Liver (tissue), 9 donors: ENCODE results near the gene FOXN4. TPM values are rescaled to one million over a fixed set of nuclear protein-coding genes. Genes with fewer than 3 reads are reported as not detected.

Experiments
- DNase-seq: peaks from one replicate; pipeline ENCODE4 v3.0.0-alpha.2; 2017; ENCODE audit warnings: low spot score
- H3K27ac ChIP-seq, 2 donors: one replicate each; pipeline ENCODE4 v1.7.0; 2013; ENCODE audit warnings: inconsistent platforms in 2 of 2, low read length in 2 of 2, control low read depth in 1 of 2, low read depth in 1 of 2, mild to moderate bottlenecking in 1 of 2
- H3K27me3 ChIP-seq, 4 donors: one replicate each; pipeline versions ENCODE4 v1.6.1 to v1.7.0; 2013; ENCODE audit warnings: low read length in 3 of 4, inconsistent platforms in 1 of 4, mild to moderate bottlenecking in 1 of 4, moderate library complexity in 1 of 4; ENCODE audit not compliant: control insufficient read depth in 4 of 4, insufficient read depth in 4 of 4
- H3K36me3 ChIP-seq, 4 donors: one replicate each; pipeline versions ENCODE4 v1.6.1 to v1.7.0; 2013; ENCODE audit warnings: low read length in 3 of 4, mild to moderate bottlenecking in 3 of 4, low read depth in 1 of 4, moderate library complexity in 1 of 4; ENCODE audit not compliant: control insufficient read depth in 4 of 4, insufficient read depth in 3 of 4
- H3K4me1 ChIP-seq, 4 donors: one replicate each; pipeline versions ENCODE4 v1.6.1 to v1.7.0; 2013; ENCODE audit warnings: low read length in 3 of 4, mild to moderate bottlenecking in 3 of 4, moderate library complexity in 1 of 4; ENCODE audit not compliant: control insufficient read depth in 4 of 4, insufficient read depth in 4 of 4
- H3K4me3 ChIP-seq, 3 donors: one replicate each; pipeline versions ENCODE4 v1.6.1 to v1.7.0; 2013; ENCODE audit warnings: low read length in 3 of 3, control low read depth in 1 of 3, low read depth in 1 of 3, mild to moderate bottlenecking in 1 of 3
- H3K9ac ChIP-seq, 2 donors: one replicate each; pipeline ENCODE4 v1.7.0; 2013; ENCODE audit warnings: low read length in 2 of 2, mild to moderate bottlenecking in 2 of 2, moderate library complexity in 2 of 2, control low read depth in 1 of 2, low read depth in 1 of 2
- H3K9me3 ChIP-seq, 4 donors: one replicate each; pipeline versions ENCODE4 v1.6.1 to v1.7.0; 2013; ENCODE audit warnings: low read length in 3 of 4; ENCODE audit not compliant: control insufficient read depth in 4 of 4
- EGR1 ChIP-seq, 2 donors: IDR thresholded peaks; 2 replicates each; pipeline ENCODE4 v1.6.1; 2016 to 2018; ENCODE audit warnings: antibody characterized with exemption in 2 of 2, low read depth in 2 of 2
- FOXA1 ChIP-seq: IDR thresholded peaks from 2 replicates; pipeline ENCODE4 v1.6.1; 2016; ENCODE audit warnings: antibody characterized with exemption
- FOXA2 ChIP-seq: IDR thresholded peaks from 2 replicates; pipeline ENCODE4 v1.6.1; 2016; ENCODE audit warnings: antibody characterized with exemption
- GABPA ChIP-seq, 2 donors: IDR thresholded peaks in 1 of 2; conservative IDR thresholded peaks in 1 of 2; 2 replicates each; pipeline ENCODE4 v1.6.1; 2016; ENCODE audit warnings: antibody characterized with exemption in 2 of 2, mild to moderate bottlenecking in 1 of 2, moderate library complexity in 1 of 2
- HNF4A ChIP-seq, 2 donors: conservative IDR thresholded peaks; 2 replicates each; pipeline ENCODE4 v1.6.1; 2016; ENCODE audit warnings: antibody characterized with exemption in 2 of 2, mild to moderate bottlenecking in 2 of 2
- HNF4G ChIP-seq: IDR thresholded peaks from 2 replicates; pipeline ENCODE4 v1.6.1; 2016; ENCODE audit warnings: antibody characterized with exemption
- JUND ChIP-seq, 2 donors: IDR thresholded peaks; 2 replicates each; pipeline ENCODE4 v1.6.1; 2016; ENCODE audit warnings: antibody characterized with exemption in 2 of 2
- NR2F2 ChIP-seq: IDR thresholded peaks from 2 replicates; pipeline ENCODE4 v1.6.1; 2016; ENCODE audit warnings: antibody characterized with exemption
- RAD21 ChIP-seq, 2 donors: IDR thresholded peaks; 2 replicates each; pipeline ENCODE4 v1.6.1; 2016; ENCODE audit warnings: antibody characterized with exemption in 2 of 2, mild to moderate bottlenecking in 2 of 2
- RXRA ChIP-seq, 2 donors: IDR thresholded peaks; 2 replicates each; pipeline ENCODE4 v1.6.1; 2017 to 2018; ENCODE audit warnings: antibody characterized with exemption in 2 of 2, mild to moderate bottlenecking in 1 of 2
- SP1 ChIP-seq: IDR thresholded peaks from 2 replicates; pipeline ENCODE4 v1.6.1; 2018; ENCODE audit warnings: antibody characterized with exemption, mild to moderate bottlenecking
- TAF1 ChIP-seq: conservative IDR thresholded peaks from 2 replicates; pipeline ENCODE4 v1.6.1; 2016; ENCODE audit warnings: antibody characterized with exemption, mild to moderate bottlenecking
- YY1 ChIP-seq: IDR thresholded peaks from 2 replicates; pipeline ENCODE4 v1.6.1; 2016; ENCODE audit warnings: antibody characterized with exemption, mild to moderate bottlenecking
- WGBS: extraction: QIAGEN DNeasy Blood & Tissue Kit; methylation state at CpG from one replicate; pipeline ENCODE4 v1.1.7; 2013; 5-methylcytosine and 5-hydroxymethylcytosine counted together
- polyA plus RNA-seq, 2 donors: library from polyadenylated mRNA; stranded (reverse) in 1 of 2; unstranded in 1 of 2; fragments of 200-250 nt in 1 of 2; fragments of >200 nt in 1 of 2; fragmentation: Nextera tagmentation in 1 of 2; extraction: Ambion mirVana in 1 of 2; gene quantifications; one replicate each; pipeline versions ENCODE4 v1.2.1 to v1.2.3, GENCODE V29; 2013 to 2015
- total RNA-seq, 2 donors: library from RNA; depleted of rRNA; stranded (reverse); fragments of >200 nt; gene quantifications; one replicate each; pipeline ENCODE4 v1.2.3, GENCODE V29; 2014
- TF ChIP-seq, protein P1 (sequence below): IDR thresholded peaks from 2 replicates; pipeline ENCODE4 v1.6.1; 2016; ENCODE audit warnings: antibody characterized with exemption
- TF ChIP-seq, protein P2 (sequence below): IDR thresholded peaks from 2 replicates; pipeline ENCODE4 v1.6.1; 2016; ENCODE audit warnings: antibody characterized with exemption
- TF ChIP-seq, protein P3 (sequence below): IDR thresholded peaks from 2 replicates; pipeline ENCODE4 v1.6.1; 2016; ENCODE audit warnings: antibody characterized with exemption
- TF ChIP-seq, protein P4 (sequence below): IDR thresholded peaks from 2 replicates; pipeline ENCODE4 v1.6.1; 2016; ENCODE audit warnings: antibody characterized with exemption, mild to moderate bottlenecking
- TF ChIP-seq, protein P5 (sequence below): fragments of 150-350 bp; IDR thresholded peaks from 2 replicates; pipeline ENCODE4 v1.5.1; 2017; ENCODE audit warnings: improper control_type of control experiment, low read depth, low read length; ENCODE audit not compliant: missing input control
- donor health status: healthy.
- donor health status: healthy.
- donor health status: healthy.
- donor health status: healthy.
- donor health status: healthy.

The FOXN4 gene
- total and polyA plus RNA-seq, 4 donors = not detected

DNA sequence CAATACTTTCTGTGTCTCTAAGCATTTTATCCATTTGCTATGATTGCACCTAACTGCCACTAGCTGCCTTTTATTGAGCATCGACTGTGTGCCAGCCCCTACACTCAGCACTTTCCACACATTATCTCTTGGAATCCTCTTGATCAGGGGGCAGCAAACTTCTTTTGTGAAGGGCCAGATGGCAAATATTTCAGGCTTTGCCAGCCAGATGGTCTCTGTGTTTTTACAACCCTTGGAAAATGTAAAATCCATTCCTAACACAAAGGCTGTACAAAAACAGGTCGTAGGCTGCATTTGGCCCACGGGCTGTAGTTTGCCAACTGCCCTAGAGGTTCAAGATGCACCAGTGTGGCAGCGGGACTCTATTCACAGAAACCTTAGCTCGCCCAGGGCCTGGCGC is 19.5 kb downstream of the FOXN4 start (continued):
- TF ChIP-seq, protein P1, sequence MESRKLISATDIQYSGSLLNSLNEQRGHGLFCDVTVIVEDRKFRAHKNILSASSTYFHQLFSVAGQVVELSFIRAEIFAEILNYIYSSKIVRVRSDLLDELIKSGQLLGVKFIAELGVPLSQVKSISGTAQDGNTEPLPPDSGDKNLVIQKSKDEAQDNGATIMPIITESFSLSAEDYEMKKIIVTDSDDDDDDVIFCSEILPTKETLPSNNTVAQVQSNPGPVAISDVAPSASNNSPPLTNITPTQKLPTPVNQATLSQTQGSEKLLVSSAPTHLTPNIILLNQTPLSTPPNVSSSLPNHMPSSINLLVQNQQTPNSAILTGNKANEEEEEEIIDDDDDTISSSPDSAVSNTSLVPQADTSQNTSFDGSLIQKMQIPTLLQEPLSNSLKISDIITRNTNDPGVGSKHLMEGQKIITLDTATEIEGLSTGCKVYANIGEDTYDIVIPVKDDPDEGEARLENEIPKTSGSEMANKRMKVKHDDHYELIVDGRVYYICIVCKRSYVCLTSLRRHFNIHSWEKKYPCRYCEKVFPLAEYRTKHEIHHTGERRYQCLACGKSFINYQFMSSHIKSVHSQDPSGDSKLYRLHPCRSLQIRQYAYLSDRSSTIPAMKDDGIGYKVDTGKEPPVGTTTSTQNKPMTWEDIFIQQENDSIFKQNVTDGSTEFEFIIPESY = no peak
- TF ChIP-seq SP1 (no peak), JUND (IDR thresholded peaks at IDR 0.05) (no peak), FOXA2 (no peak)
- TF ChIP-seq, protein P2, sequence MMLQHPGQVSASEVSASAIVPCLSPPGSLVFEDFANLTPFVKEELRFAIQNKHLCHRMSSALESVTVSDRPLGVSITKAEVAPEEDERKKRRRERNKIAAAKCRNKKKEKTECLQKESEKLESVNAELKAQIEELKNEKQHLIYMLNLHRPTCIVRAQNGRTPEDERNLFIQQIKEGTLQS = no peak

DNA sequence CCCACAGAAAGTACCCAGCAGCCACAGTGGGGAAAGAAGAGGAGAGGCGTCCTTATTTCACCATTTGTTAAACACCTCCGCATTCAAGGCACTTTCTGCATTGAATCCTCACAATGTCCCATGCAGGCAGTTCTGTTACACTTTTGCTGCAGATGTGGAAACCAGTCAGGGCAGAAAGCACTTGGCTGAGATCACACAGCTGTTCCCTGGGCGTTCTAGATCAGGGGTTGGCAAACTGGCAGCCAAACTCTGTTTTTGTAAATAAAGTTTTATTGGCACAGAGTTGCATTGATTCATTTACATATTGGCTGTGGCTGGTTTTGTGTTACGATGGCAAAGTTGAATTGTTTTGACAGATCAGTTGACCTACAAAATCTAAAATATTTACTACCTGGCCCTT is 20.1 kb downstream of the FOXN4 start:
- no peaks in the 10 kb centered on the region for H3K4me1 ChIP-seq
- H3K9me3 ChIP-seq = no peaks in the 10 kb centered on the region
- DNase-seq = no peak
- 59% methylated on average over 4 of the region's 4 CpGs for WGBS
- no peak overlapping the region for H3K27ac ChIP-seq
- H3K9ac ChIP-seq = no peak overlapping the region
- H3K36me3 ChIP-seq = no peaks in the 10 kb centered on the region
- TF ChIP-seq JUND (IDR thresholded peaks at IDR 0.05) (no peak), EGR1 (IDR thresholded peaks at IDR 0.05; ENCODE audit: low read depth in 2 of 2) (no peak), FOXA1 (no peak), HNF4A (conservative IDR thresholded peaks at IDR 0.05) (no peak), FOXA2 (no peak), SP1 (no peak), TAF1 (no peak), GABPA (IDR thresholded peaks at IDR 0.05 in 1 of 2, conservative IDR thresholded peaks at IDR 0.05 in 1 of 2) (no peak), RAD21 (IDR thresholded peaks at IDR 0.05) (no peak), RXRA (IDR thresholded peaks at IDR 0.05) (no peak), YY1 (no peak), NR2F2 (no peak), HNF4G (no peak)
- TF ChIP-seq, protein P3, sequence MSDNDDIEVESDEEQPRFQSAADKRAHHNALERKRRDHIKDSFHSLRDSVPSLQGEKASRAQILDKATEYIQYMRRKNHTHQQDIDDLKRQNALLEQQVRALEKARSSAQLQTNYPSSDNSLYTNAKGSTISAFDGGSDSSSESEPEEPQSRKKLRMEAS = no peak
- TF ChIP-seq, protein P1 = no peak
- TF ChIP-seq, protein P4, sequence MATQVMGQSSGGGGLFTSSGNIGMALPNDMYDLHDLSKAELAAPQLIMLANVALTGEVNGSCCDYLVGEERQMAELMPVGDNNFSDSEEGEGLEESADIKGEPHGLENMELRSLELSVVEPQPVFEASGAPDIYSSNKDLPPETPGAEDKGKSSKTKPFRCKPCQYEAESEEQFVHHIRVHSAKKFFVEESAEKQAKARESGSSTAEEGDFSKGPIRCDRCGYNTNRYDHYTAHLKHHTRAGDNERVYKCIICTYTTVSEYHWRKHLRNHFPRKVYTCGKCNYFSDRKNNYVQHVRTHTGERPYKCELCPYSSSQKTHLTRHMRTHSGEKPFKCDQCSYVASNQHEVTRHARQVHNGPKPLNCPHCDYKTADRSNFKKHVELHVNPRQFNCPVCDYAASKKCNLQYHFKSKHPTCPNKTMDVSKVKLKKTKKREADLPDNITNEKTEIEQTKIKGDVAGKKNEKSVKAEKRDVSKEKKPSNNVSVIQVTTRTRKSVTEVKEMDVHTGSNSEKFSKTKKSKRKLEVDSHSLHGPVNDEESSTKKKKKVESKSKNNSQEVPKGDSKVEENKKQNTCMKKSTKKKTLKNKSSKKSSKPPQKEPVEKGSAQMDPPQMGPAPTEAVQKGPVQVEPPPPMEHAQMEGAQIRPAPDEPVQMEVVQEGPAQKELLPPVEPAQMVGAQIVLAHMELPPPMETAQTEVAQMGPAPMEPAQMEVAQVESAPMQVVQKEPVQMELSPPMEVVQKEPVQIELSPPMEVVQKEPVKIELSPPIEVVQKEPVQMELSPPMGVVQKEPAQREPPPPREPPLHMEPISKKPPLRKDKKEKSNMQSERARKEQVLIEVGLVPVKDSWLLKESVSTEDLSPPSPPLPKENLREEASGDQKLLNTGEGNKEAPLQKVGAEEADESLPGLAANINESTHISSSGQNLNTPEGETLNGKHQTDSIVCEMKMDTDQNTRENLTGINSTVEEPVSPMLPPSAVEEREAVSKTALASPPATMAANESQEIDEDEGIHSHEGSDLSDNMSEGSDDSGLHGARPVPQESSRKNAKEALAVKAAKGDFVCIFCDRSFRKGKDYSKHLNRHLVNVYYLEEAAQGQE = no peak
- TF ChIP-seq, protein P5, sequence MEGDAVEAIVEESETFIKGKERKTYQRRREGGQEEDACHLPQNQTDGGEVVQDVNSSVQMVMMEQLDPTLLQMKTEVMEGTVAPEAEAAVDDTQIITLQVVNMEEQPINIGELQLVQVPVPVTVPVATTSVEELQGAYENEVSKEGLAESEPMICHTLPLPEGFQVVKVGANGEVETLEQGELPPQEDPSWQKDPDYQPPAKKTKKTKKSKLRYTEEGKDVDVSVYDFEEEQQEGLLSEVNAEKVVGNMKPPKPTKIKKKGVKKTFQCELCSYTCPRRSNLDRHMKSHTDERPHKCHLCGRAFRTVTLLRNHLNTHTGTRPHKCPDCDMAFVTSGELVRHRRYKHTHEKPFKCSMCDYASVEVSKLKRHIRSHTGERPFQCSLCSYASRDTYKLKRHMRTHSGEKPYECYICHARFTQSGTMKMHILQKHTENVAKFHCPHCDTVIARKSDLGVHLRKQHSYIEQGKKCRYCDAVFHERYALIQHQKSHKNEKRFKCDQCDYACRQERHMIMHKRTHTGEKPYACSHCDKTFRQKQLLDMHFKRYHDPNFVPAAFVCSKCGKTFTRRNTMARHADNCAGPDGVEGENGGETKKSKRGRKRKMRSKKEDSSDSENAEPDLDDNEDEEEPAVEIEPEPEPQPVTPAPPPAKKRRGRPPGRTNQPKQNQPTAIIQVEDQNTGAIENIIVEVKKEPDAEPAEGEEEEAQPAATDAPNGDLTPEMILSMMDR = no peak
- TF ChIP-seq, protein P2 = no peak
- H3K27me3 ChIP-seq = no peaks in the 10 kb centered on the region
- no peak overlapping the region for H3K4me3 ChIP-seq
